HUES6 (cell line): Measurements from ENCODE around the gene ZNF45.
A peak's percentile ranks its signal among the peaks of the same experiment; 100 is the strongest.

ENCODE experiments used
- H3K27ac ChIP-seq: 2 replicates; pipeline ENCODE4 v1.7.0; 2013; ENCODE audit warnings: low read depth, mild to moderate bottlenecking, low read length, inconsistent platforms
- H3K27me3 ChIP-seq: 2 replicates; pipeline ENCODE4 v1.6.1; 2013; ENCODE audit warnings: low read length; ENCODE audit not compliant: control insufficient read depth, insufficient read depth
- H3K36me3 ChIP-seq: 2 replicates; pipeline ENCODE4 v1.6.1; 2013; ENCODE audit warnings: low read length; ENCODE audit not compliant: control insufficient read depth, insufficient read depth
- H3K4me1 ChIP-seq: 2 replicates; pipeline ENCODE4 v1.6.1; 2013; ENCODE audit warnings: low read length; ENCODE audit not compliant: control insufficient read depth, insufficient read depth
- H3K4me3 ChIP-seq: 2 replicates; pipeline ENCODE4 v1.5.1; 2013; ENCODE audit warnings: low read depth, low read length
- H3K9ac ChIP-seq: one replicate; pipeline ENCODE4 v1.6.1; 2013; ENCODE audit warnings: mild to moderate bottlenecking, low read length
- H3K9me3 ChIP-seq: 2 replicates; pipeline ENCODE4 v1.6.1; 2013; ENCODE audit warnings: low read depth, low read length; ENCODE audit not compliant: control insufficient read depth, insufficient read depth

Gene ZNF45

GRCh38 chr19:43934985-43935708 lies at the start of gene ZNF45:
Gene ZNF45 (minus strand): TSS chr19:43935282. CDS start chr19:43922185, 13,097 bp downstream.
- Histone ChIP-seq H3K36me3 (peaks cover 24% of the 10 kb centered on the region), H3K4me3 (peak within 1 kb of the TSS; percentile 83), H3K9me3 (0 out of 2 replicates have a peak, but pooled peaks cover 3% of the 10 kb centered on the region), H3K27ac (peak within 1 kb of the TSS; percentile 62; the same call in 1 of the 2 replicates), H3K9ac (peak within 1 kb of the TSS; percentile 74), H3K27me3 (no peaks in the 10 kb centered on the region), H3K4me1 (peaks cover 6% of the 10 kb centered on the region)

- Histone ChIP-seq H3K9me3 (peaks cover 2% of the 10 kb centered on the region; the same call in 1 of the 2 replicates), H3K4me3 (peak overlapping the region; percentile 93), H3K9ac (peak overlapping the region; percentile 77)
Measured at GRCh38 chr19:43984687-43985000, 49.6 kb upstream of the ZNF45 start.

DNA sequence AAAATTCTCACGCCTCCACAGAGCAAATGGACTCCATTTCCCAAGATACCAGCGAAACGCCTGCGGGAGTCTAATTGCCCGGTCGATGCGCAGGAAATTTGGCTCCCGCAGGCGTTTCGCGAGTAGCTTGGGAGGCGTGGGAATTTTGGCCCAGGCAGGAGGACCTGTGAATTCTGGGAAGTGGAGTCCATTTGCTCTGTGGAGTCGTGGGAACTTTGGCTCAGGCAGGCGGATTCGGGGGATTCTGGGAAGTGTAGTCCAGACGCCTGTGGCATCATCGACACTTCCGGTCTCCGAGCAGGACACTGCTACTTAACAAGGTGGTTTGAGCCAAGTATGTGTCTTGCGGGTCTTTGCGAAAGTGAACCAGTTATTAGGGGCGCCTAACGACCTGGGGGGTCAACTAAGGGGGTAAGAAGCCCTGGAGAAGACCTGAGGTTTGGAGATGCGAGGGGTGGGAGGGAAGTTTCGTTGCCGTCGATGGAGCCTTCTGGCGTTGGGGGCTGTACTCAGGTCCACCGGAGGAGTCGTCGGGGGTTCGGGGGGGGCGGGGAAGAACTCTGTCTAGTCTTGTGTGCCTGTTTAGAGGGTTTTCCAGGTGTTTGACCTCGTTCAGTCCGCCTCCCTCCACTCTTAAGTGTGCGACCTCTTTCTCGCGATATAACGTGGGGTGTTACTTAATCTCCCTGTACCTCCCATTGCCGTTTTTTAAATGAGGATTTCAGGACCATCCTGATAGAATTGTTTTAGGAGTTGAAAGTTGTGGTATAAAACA lies 49.0 kb upstream of the ZNF45 start, which contains the start of gene ZNF155:
Gene ZNF155 (plus strand): TSS at position 277 of the 775 bp plus-strand sequence. CDS start 4,356 bp downstream, outside the sequence.
- Histone ChIP-seq H3K4me1 (no peaks in the 10 kb centered on the region), H3K27ac (no peak within 1 kb of the TSS), H3K9me3 (peaks cover 2% of the 10 kb centered on the region; the same call in 1 of the 2 replicates)

More at GRCh38 chr19:43984687-43985000, 49.6 kb upstream of the ZNF45 start:
- Histone ChIP-seq H3K27me3 (no peaks in the 10 kb centered on the region), H3K27ac (no peak overlapping the region), H3K36me3 (peaks cover 6% of the 10 kb centered on the region), H3K4me1 (no peaks in the 10 kb centered on the region)

DNA sequence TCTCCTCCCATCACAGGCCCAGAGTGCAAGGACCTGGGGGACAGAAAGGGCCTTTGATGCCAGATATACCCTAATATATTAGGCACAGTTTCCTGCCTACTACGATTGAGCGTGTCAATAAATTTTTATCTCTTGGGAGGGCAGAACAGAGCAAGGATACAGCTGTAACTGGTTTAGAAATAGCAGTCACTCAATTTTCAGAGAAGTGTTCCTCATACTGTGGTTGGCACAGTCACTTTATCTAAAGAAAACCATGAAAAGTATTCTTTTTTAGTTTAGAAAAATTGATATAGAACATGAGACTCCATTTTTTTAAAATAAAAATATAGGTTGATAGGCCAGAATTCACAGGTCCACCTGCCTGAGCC lies 48.4 kb upstream of the ZNF45 start:
- Histone ChIP-seq H3K9ac (no peak overlapping the region), H3K9me3 (peaks cover 2% of the 10 kb centered on the region; the same call in 1 of the 2 replicates), H3K27ac (no peak overlapping the region), H3K36me3 (0 out of 2 replicates have a peak, but pooled peaks cover 2% of the 10 kb centered on the region), H3K4me1 (no peaks in the 10 kb centered on the region), H3K4me3 (peak overlapping the region; percentile 24; the same call in 1 of the 2 replicates), H3K27me3 (no peaks in the 10 kb centered on the region)

More for the DNA sequence above, 49.0 kb upstream of the ZNF45 start, which contains the start of gene ZNF155:
- Histone ChIP-seq H3K4me3 (peak within 1 kb of the TSS; percentile 93), H3K9ac (peak within 1 kb of the TSS; percentile 77), H3K36me3 (0 out of 2 replicates have a peak, but pooled peaks cover 2% of the 10 kb centered on the region), H3K27me3 (no peaks in the 10 kb centered on the region)

DNA sequence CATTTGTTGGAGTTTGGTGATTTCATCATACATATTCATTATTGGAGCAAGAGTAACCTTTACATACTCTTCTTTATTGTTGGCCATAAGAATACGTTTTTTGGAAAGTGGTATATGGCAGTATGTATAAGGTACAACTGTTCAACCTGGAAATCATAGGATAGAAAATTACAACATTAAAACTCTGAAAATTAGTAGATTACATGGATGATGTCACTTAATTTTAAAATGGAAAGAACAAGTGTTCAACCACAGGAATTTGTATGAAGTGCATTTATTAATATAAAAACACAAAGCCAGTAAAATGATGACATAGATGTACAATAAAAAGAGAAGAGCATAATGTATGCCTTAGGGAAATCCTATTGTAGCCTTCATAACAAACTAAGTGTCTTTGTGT lies 41.6 kb upstream of the ZNF45 start:
- Histone ChIP-seq H3K27ac (no peak overlapping the region), H3K4me1 (no peaks in the 10 kb centered on the region), H3K9ac (no peak overlapping the region), H3K9me3 (peaks cover 50% of the 10 kb centered on the region), H3K4me3 (no peak overlapping the region), H3K36me3 (no peaks in the 10 kb centered on the region), H3K27me3 (no peaks in the 10 kb centered on the region)

- Histone ChIP-seq H3K36me3 (peaks cover 75% of the 10 kb centered on the region), H3K9ac (no peak overlapping the region), H3K27ac (no peak overlapping the region), H3K9me3 (peaks cover 91% of the 10 kb centered on the region), H3K27me3 (no peaks in the 10 kb centered on the region), H3K4me3 (peak overlapping the region; percentile 6; the same call in 1 of the 2 replicates), H3K4me1 (no peaks in the 10 kb centered on the region)
Measured at GRCh38 chr19:43966079-43966694, 31.1 kb upstream of the ZNF45 start.

DNA sequence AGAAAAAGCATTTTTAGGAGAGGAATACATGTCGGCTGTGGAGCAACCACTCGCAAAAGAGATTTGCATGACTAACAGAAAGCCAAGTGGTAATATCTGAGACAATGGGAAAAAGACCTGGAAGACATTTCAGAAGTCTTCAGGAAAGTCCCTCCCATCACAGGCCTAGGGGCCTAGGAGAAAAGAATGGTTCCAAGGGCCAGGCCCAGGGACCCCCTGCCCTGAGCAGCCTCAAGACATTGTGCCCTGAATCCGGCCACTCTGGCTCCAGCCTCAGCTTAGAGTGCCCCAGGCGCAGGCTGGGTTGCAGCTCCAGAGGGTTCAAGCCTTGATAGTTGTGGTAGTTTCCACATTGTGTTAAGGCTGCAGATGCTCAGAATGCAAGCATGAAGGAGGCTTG lies 25.3 kb upstream of the ZNF45 start:
- Histone ChIP-seq H3K9ac (no peak overlapping the region), H3K4me3 (no peak overlapping the region), H3K27me3 (no peaks in the 10 kb centered on the region), H3K9me3 (peaks cover 79% of the 10 kb centered on the region), H3K27ac (no peak overlapping the region), H3K36me3 (peaks cover 38% of the 10 kb centered on the region), H3K4me1 (no peaks in the 10 kb centered on the region)

DNA sequence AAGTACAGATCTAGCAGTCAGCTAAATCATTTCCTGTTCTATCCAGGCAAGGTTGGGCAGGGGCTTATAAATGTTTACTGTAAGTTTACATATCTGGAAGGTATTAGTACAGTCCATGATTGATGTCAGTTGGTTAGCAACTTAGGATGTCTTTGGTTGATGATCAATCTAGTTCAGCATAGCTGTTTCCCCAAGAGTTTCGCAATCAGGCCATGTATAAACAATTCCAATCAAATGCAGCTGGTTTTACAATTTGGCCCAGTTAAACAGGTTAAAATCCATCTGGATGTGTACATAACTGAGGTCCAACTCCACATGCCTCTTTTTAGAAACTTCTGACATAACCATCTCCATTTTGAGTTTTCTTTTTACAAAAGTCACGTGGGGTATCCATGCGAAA lies 22.8 kb upstream of the ZNF45 start:
- Histone ChIP-seq H3K4me1 (no peaks in the 10 kb centered on the region), H3K27ac (no peak overlapping the region), H3K36me3 (peaks cover 28% of the 10 kb centered on the region), H3K9ac (no peak overlapping the region), H3K4me3 (no peak overlapping the region), H3K27me3 (no peaks in the 10 kb centered on the region), H3K9me3 (peaks cover 71% of the 10 kb centered on the region)

- Histone ChIP-seq H3K9ac (no peak overlapping the region), H3K4me3 (no peak overlapping the region), H3K27ac (no peak overlapping the region), H3K9me3 (peaks cover 68% of the 10 kb centered on the region), H3K27me3 (no peaks in the 10 kb centered on the region), H3K36me3 (peaks cover 23% of the 10 kb centered on the region), H3K4me1 (no peaks in the 10 kb centered on the region)
Measured at GRCh38 chr19:43956827-43957226, 21.7 kb upstream of the ZNF45 start.

- Histone ChIP-seq H3K9me3 (peaks cover 33% of the 10 kb centered on the region), H3K36me3 (peaks cover 13% of the 10 kb centered on the region), H3K4me1 (peaks cover 3% of the 10 kb centered on the region; the same call in 1 of the 2 replicates), H3K9ac (peak within 1 kb of the TSS; percentile 60), H3K27ac (0 out of 2 replicates have a peak within 1 kb of the TSS, but pooled peaks have one; percentile 2), H3K4me3 (peak within 1 kb of the TSS; percentile 97), H3K27me3 (no peaks in the 10 kb centered on the region)
Measured at GRCh38 chr19:43950834-43951645, 16.0 kb upstream of the ZNF45 start, which contains the start of gene ZNF221. Gene ZNF221 (plus strand): TSS chr19:43951228. CDS start chr19:43962727, 11,499 bp downstream.
